Suprapubic skin (tissue), 4 donors: ENCODE data around the gene ZDHHC11.

ENCODE experiments used
- EP300 ChIP-seq: sonication (generic); formaldehyde crosslinking; IDR thresholded peaks from one replicate; pipeline ENCODE4 v1.6.1; 2017; ENCODE audit warnings: antibody characterized with exemption
- POLR2A ChIP-seq, 2 donors: fragments of 450-650 bp; IDR thresholded peaks; one replicate each; pipeline ENCODE4 v1.6.1; 2017; ENCODE audit warnings: antibody characterized with exemption in 2 of 2, mild to moderate bottlenecking in 2 of 2, moderate library complexity in 2 of 2
- POLR2AphosphoS5 ChIP-seq, 3 donors: sonication (generic); formaldehyde crosslinking; IDR thresholded peaks; one replicate each; pipeline ENCODE4 v1.6.1; 2017; ENCODE audit warnings: antibody characterized with exemption in 3 of 3
- TF ChIP-seq, protein P1 (sequence below), 2 donors: fragments of 200-600 bp in 1 of 2; fragments of 450-650 bp in 1 of 2; sonication (generic) in 1 of 2; IDR thresholded peaks; one replicate each; pipeline ENCODE4 v1.5.1; 2016 to 2019; ENCODE audit warnings: antibody characterized with exemption in 2 of 2, mild to moderate bottlenecking in 1 of 2, moderate library complexity in 1 of 2

DNA sequence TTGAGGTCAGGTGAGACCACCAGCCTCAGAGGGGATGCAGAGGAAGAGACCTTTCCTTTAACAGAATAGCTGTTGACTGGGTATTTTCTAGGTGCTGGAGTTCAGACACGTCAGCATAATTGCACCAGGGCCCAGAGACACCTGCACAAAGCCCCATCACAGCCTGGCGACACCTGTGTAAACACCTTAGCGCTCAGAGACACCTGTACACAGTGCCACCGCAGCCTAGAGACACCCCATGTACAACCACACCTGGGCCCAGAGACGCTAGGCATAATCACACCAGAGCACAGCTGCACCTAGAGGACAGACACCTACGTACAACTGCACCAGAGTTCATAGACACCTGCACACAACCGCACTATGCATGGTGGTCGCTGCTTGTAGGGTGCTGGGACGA is 42.9 kb upstream of the ZDHHC11 start:
- TF ChIP-seq POLR2A (IDR thresholded peaks at IDR 0.05): no peak
- TF ChIP-seq, protein P1, sequence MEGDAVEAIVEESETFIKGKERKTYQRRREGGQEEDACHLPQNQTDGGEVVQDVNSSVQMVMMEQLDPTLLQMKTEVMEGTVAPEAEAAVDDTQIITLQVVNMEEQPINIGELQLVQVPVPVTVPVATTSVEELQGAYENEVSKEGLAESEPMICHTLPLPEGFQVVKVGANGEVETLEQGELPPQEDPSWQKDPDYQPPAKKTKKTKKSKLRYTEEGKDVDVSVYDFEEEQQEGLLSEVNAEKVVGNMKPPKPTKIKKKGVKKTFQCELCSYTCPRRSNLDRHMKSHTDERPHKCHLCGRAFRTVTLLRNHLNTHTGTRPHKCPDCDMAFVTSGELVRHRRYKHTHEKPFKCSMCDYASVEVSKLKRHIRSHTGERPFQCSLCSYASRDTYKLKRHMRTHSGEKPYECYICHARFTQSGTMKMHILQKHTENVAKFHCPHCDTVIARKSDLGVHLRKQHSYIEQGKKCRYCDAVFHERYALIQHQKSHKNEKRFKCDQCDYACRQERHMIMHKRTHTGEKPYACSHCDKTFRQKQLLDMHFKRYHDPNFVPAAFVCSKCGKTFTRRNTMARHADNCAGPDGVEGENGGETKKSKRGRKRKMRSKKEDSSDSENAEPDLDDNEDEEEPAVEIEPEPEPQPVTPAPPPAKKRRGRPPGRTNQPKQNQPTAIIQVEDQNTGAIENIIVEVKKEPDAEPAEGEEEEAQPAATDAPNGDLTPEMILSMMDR (IDR thresholded peaks at IDR 0.05): no peak
- TF ChIP-seq EP300: no peak
- no peak for TF ChIP-seq POLR2AphosphoS5 (IDR thresholded peaks at IDR 0.05)
